ENCODE measurements around the gene RPS3A.

RPS3A gene

GRCh38 chr4:151087467-151087866 is 12.0 kb upstream of the RPS3A start:
- no peak for TF ChIP-seq CTCF (conservative IDR thresholded peaks at IDR 0.05; ENCODE audit: control insufficient read depth, insufficient read depth, low read depth, low read length)
- DNase-seq (ENCODE audit: low read depth) = no peak
- no peak overlapping the region for H3K4me3 ChIP-seq (ENCODE audit: control insufficient read depth, low read depth, low read length)

- TF ChIP-seq CTCF (conservative IDR thresholded peaks at IDR 0.05; ENCODE audit: control insufficient read depth, insufficient read depth, low read depth, low read length) = no peak
- H3K4me3 ChIP-seq (ENCODE audit: control insufficient read depth, low read depth, low read length) = no peak overlapping the region
- no peak for DNase-seq (ENCODE audit: low read depth)
Observed at GRCh38 chr4:151091047-151091446, 8.4 kb upstream of the RPS3A start.

GRCh38 chr4:151092488-151092887 is 6.9 kb upstream of the RPS3A start:
- TF ChIP-seq CTCF (conservative IDR thresholded peaks at IDR 0.05; ENCODE audit: control insufficient read depth, insufficient read depth, low read depth, low read length) = no peak
- no peak for DNase-seq (ENCODE audit: low read depth)
- no peak overlapping the region for H3K4me3 ChIP-seq (ENCODE audit: control insufficient read depth, low read depth, low read length)

DNA sequence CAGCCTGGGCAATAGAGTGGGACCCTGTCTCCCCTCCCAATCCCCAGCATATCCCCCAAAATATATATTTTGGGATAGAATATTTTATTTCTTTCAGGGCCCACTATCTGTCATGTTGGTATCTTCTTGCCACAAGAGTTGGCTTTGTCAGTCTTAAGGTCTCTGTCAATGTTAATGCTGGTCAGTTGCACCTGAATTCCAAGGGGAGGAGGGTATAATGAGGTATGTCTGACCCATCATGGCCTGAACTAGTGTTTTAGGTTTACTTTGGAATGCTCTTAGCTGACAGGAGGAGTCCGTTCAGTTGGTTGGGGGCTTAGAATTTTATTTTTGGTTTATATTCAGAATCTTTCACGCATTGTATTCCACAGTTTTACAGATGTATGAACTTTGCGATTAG is 6.2 kb upstream of the RPS3A start:
- DNase-seq (ENCODE audit: low read depth) = no peak
- no peak for TF ChIP-seq CTCF (conservative IDR thresholded peaks at IDR 0.05; ENCODE audit: control insufficient read depth, insufficient read depth, low read depth, low read length)
- H3K4me3 ChIP-seq (ENCODE audit: control insufficient read depth, low read depth, low read length) = no peak overlapping the region

DNA sequence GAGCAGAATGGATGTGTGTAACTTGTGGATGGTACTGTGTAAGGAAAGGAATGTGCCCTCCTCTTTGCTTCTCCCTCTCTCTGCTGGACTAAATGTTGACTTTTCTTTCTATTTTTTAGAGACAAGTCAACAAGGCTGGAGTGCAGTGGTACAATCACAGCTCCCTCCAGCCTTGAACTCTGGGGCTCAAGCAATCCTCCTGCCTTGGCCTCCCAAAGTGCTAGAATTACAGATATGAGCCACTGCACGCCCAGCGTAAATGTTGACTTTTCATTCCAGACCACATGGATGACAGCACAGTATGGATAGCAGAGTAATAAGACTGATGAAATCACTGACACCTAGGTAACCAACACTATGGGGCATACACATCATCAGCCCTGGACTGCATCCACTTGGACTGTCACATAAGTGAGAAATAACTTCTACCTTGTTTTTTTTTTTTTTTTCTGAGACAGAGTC is 5.1 kb upstream of the RPS3A start:
- TF ChIP-seq CTCF (conservative IDR thresholded peaks at IDR 0.05; ENCODE audit: control insufficient read depth, insufficient read depth, low read depth, low read length) = no peak
- H3K4me3 ChIP-seq (ENCODE audit: control insufficient read depth, low read depth, low read length) = no peak overlapping the region
- DNase-seq (ENCODE audit: low read depth) = no peak

GRCh38 chr4:151095142-151095541 is 4.3 kb upstream of the RPS3A start:
- no peak for TF ChIP-seq CTCF (conservative IDR thresholded peaks at IDR 0.05; ENCODE audit: control insufficient read depth, insufficient read depth, low read depth, low read length)
- no peak for DNase-seq (ENCODE audit: low read depth)
- H3K4me3 ChIP-seq (ENCODE audit: control insufficient read depth, low read depth, low read length) = no peak overlapping the region

DNA sequence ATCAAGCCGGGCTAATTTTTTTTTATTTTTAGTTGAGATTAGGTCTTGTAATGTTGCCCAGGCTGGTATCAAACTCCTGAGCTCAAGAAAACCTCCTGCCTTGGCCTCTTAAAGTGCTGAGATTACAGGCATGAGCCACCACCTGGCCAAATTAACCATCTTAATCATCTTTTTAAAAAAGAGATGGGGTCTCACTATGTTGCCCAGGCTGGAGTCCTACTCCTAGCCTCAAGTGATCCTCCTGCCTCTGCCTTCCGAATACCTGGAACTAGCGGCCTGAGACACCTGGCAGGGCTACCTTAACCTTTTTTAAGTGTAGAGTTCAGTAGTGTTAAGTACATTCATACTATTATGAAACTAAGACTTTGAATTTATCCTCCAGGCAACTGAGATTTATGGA is 1.7 kb upstream of the RPS3A start:
- TF ChIP-seq CTCF (conservative IDR thresholded peaks at IDR 0.05; ENCODE audit: control insufficient read depth, insufficient read depth, low read depth, low read length) = no peak
- no peak overlapping the region for H3K4me3 ChIP-seq (ENCODE audit: control insufficient read depth, low read depth, low read length)
- no peak for DNase-seq (ENCODE audit: low read depth)

Measured in fibroblast of mammary gland (primary cell).